ENCODE data around the gene MYO1E.

GRCh38 chr15:59290295-59291212 is 82.1 kb downstream of the MYO1E start:
- no peak for TF ChIP-seq CTCF (IDR thresholded peaks at IDR 0.05)
- no peak for TF ChIP-seq POLR2A (IDR thresholded peaks at IDR 0.05)
